GM13977 (cell line): Measurements from ENCODE around the gene MYL1.

Source experiments
- DNase-seq: peaks from one replicate; pipeline ENCODE4 v3.0.0; 2012; ENCODE audit warnings: low spot score
- in situ Hi-C: fragments of 300-500 bp; cut with MboI; formaldehyde crosslinking; loops from one replicate; pipeline ENCODE4 v1.12.0; 2022; ENCODE audit warnings: low sequenced_read_pairs, low pct_unique_long_range_greater_than_20kb, mixed read lengths, inconsistent platforms; ENCODE audit not compliant: unreplicated experiment
- TF ChIP-seq, protein P1 (sequence below): IDR thresholded peaks from 2 replicates; pipeline ENCODE4 v1.5.1; 2012; ENCODE audit warnings: mild to moderate bottlenecking, control low read depth; ENCODE audit not compliant: insufficient read depth; ENCODE audit errors: extremely low read depth, missing control alignments

The MYL1 gene

DNA sequence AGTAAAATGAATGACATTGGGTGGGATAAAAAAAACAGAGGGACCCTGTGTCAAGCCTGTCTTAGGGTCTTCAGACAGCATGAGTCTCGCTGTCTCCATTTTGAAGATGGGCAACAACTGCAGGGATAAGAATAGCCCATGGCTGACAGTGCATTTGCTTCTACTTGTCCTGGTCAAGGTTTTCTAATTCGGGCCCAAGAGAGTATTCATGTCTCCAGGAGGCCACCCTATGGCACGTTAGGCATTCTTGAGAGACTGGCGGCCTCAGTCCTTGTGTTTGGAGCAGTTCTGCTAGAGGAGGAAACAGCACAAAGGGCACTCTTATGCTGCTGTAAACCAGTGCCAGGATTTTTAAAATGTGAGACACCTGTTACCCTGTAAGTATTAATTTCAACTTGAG is 9.5 kb upstream of the MYL1 start:
- in situ Hi-C loops, result no loop called here
- TF ChIP-seq, protein P1, sequence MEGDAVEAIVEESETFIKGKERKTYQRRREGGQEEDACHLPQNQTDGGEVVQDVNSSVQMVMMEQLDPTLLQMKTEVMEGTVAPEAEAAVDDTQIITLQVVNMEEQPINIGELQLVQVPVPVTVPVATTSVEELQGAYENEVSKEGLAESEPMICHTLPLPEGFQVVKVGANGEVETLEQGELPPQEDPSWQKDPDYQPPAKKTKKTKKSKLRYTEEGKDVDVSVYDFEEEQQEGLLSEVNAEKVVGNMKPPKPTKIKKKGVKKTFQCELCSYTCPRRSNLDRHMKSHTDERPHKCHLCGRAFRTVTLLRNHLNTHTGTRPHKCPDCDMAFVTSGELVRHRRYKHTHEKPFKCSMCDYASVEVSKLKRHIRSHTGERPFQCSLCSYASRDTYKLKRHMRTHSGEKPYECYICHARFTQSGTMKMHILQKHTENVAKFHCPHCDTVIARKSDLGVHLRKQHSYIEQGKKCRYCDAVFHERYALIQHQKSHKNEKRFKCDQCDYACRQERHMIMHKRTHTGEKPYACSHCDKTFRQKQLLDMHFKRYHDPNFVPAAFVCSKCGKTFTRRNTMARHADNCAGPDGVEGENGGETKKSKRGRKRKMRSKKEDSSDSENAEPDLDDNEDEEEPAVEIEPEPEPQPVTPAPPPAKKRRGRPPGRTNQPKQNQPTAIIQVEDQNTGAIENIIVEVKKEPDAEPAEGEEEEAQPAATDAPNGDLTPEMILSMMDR, result no peak
- no peak for DNase-seq

DNA sequence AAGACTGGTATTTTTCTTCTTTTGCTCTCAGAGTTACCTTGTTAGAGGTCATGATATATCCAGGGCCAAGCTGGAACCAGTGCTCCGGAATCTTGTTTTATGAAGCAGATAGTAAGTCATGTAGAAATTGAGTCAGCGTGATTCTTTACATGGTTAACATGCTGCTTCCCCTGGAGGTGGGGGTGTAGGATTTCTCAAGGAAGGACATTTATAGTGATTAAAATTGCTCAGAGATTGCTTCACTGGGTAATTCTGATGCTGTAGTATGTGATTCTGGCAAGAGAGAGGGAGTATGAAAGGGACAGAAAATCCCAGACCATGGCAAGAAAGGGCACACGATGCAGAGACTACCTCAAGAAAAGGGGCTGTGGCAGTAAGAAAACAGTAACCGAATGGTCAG is 8.0 kb upstream of the MYL1 start:
- in situ Hi-C loops, result no loop called here
- TF ChIP-seq, protein P1, result no peak
- no peak for DNase-seq

DNA sequence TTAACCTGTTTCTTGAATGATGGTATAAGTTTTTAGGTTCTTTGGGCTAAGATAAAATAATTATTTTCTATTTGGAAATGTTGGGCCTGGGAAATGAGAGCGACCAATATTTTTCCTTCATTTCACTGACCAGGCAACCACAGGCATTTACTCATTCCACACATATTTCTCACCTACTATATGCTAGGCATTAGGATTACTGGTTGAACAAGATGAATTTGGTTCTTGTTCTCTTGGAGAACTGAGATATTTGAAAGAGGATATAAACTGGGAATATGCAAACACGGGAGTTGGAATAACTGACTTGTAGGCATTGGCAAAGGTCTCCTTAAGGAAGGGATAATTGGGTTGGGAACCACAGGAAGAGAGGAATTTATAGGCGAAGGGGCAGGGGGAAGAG is 3.9 kb upstream of the MYL1 start:
- in situ Hi-C loops, result no loop called here
- TF ChIP-seq, protein P1, result no peak
- no peak for DNase-seq

DNA sequence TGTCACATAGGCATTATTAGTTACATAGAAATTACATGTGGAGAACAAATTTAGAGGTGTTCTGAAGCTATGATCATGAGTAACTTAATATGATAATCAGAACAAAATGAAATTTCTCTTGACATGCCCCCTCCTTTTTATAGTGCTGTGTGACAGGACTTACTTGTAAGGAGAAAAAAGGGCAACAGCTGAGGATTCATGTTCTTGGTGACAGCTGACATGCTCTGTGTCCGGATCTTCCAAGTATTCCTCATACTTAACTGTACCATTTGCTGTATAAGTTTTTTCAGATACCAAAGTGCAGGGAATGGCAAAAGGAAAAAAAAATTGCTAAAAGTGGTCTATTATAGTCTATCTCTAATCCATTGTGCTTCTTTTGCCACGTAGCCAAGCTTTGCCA is 3.5 kb upstream of the MYL1 start:
- in situ Hi-C loops, result no loop called here
- TF ChIP-seq, protein P1, result no peak
- no peak for DNase-seq

DNA sequence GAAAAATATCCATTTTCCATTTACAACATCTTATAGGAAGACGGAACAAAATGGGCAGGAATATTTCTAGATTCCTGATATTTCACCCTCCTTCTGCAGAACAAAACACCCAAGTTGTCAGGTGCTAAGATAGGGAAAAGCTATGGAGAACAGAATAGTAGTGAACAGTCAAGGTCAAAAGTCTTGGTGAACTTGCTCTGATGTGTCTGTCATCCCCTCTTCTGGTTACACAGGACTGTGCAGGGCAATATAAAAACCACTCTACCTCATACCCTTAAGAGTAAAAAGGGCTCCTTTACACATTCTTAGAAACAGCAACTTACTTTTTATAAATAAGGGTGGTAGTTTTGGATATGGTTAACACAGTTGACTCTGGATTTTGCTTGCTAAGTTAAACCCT is 4.4 kb downstream of the MYL1 start:
- no peak for DNase-seq
- in situ Hi-C loops, result no loop called here
- TF ChIP-seq, protein P1, result no peak

DNA sequence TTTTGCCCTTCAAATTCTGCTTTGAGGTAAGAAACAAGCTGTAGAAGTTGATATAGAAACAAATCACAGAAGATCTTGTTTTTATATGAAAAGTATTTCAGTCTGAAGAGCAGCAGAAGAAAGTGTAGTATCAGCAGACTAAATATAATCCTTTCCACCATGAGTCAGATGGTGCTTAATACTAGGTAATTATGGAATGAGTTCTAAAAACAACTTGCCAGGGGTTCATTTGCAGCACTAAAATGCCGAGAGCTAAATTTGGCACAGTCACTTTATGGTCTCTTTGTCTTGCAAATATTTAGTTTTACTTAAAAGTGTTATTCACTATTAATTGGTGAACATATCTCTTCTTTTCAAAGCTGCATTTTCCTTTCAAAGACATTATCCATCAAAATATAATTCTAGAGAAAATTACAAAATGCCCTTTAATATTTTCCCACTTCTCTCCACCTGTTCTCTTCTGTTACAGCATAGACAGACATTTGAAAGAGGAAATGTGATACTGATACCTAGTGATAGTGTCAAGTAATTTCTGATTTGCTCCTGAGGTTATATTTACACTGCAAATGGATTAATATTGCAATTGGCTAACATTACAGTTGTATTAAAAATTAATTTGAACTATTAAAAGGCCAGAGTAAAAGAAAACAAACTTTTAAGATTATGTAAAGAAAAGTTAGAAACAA is 5.3 kb downstream of the MYL1 start:
- TF ChIP-seq, protein P1, result no peak
- in situ Hi-C loops, result no loop called here

DNA sequence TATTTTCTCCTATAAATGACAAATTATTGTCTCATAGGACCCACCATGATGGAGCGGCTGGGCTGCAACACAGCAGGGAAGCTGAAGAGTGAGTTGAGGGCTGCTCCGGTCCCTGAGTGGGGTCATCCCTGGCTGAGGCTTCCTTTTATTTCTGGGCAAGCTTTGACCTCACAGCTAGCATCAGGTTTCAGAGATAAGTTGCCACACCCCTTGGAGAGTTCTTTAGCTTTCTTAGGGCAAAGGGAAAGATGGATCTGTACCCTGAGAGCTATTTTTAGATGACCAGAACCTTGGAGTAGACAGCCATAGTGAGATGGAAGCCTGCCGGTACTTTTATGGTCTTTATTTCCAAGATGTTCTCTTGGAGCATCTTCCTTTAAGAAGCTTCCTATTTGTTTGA is 11.5 kb downstream of the MYL1 start:
- no peak for DNase-seq
- TF ChIP-seq, protein P1, result no peak
- in situ Hi-C loops, result no loop called here

More for the DNA sequence above, 5.3 kb downstream of the MYL1 start:
- no peak for DNase-seq
